Mesangial cell (primary cell): Measurements from ENCODE around the gene GOLGA8N. TPM values are rescaled to one million over a fixed set of nuclear protein-coding genes. Genes with fewer than 3 reads are reported as not detected.

Experiments used
- total RNA-seq: library from RNA; depleted of rRNA; stranded (reverse); fragments of >200 nt; gene quantifications from 2 replicates; pipeline ENCODE4 v1.2.3, GENCODE V29; 2015

Gene GOLGA8N
- total RNA-seq = 0.16 and 1.9 TPM in 2 replicates

DNA sequence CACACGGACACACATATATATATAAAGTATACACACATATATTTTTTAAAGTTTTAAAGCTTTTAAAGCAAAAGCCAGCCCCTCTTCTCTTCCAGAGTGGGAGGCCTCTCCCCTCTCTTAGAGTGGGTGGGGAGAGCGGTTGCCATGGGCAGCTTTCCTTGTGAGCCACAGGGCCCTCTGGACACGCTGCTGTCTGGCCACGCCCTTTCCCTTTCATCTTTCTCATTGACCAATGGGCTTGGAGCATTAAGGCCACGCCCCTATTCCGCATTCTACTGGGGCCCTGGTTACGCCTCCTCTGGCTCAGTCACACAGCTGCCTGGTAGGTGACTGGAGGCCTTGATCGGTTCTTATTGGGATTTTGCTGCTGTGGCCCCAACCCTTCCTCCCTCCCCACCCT, at the start of gene GOLGA8N:
Gene GOLGA8N (plus strand): TSS at position 306 of the 400 bp plus-strand sequence.

DNA sequence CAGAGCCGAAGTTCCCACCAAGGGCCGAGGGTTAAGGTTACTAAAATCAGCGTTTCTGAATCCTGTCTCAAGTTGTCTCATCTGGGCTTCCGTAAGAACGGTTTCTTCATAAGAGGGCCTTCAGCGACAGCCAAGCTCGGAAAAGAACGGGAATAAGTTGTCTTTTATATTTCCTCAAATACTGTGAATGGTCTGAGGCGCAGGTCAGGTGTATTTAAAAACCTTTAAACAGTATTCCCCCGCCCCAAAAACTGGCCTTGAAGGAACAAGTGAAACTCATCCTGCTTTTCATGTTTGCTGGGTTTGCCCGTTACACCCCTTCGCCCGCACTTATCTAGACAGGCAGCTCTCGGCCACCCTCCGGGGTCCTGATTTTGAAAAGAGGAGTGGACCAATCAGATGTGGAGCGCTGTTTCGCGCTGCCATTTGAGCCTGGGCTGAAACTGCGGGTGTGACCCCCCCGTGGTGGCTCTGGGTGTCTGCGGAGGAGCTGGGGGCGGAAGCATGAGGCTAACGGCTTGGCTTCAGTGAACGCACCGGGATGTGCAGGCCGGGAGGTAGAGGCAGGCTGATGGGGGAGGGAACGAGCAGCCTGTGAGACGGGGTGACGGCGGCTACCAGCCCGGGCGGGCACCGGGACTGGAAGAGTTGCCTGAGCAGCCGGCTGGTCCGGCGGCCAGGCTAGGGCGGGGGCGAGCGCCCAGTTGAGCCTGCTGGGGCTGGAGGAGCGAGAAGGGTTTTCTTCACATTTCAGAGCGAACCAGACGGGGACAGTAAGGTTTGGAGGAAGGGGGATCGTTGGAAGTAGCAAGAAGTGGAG, 22.0 kb downstream of the GOLGA8N start, which contains the start of gene ARHGAP11A:
Gene ARHGAP11A (plus strand): TSS at position 454 of the 820 bp plus-strand sequence. CDS start 708 bp downstream, outside the sequence.

DNA sequence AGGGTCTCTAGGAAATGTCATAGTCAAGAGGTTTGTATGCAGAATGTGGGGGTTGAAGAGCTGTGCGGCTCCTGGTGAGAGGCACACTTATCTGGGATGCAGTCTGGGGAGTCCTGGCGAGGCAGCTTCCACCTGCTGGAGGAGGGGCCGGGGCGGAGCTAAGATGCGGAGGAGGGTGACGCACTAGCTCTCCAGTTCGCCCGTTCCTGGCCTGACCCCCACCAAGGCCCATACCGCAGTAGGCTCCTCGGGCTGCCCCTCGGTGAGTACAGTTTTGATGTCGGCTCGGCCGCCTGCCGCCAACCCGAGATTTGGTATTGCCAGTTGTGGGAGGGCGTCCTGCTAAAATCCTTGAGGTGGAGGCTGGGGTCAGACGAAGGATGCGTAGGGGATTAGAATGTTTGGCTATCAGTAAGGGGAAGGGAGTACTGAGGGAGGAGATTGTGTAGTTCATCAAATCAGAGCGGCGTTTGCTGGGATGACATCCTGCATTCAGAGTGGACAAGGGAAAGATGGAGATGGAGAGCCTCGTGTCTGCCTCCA, 48.3 kb downstream of the GOLGA8N start, which contains the start of gene SCG5:
Gene SCG5 (plus strand): TSS at position 194 of the 543 bp plus-strand sequence. CDS start 1,883 bp downstream, outside the sequence.

Other genes with a start within 250 kb of the GOLGA8N start
- not detected in 2 replicates for gene GOLGA8K, start 190.2 kb upstream of the GOLGA8N start, total RNA-seq
- gene GOLGA8O, start 137.8 kb upstream of the GOLGA8N start, total RNA-seq = not detected in 2 replicates
- 3.7 and 30.8 TPM in 2 replicates for gene ARHGAP11A, start 22.0 kb downstream of the GOLGA8N start, total RNA-seq
- 17.3 and 58.6 TPM in 2 replicates for gene SCG5, start 48.3 kb downstream of the GOLGA8N start, total RNA-seq
- 55.8 and 78.7 TPM in 2 replicates for gene GREM1, start 124.5 kb downstream of the GOLGA8N start, total RNA-seq